AG04450 (cell line): Measurements from ENCODE around the gene RAPGEF2. TPM values are rescaled to one million over a fixed set of nuclear protein-coding genes. Genes with fewer than 3 reads are reported as not detected.

Source experiments
- CTCF ChIA-PET: fragments of 300-600, 350-600 bp; formaldehyde crosslinking; extraction: SDS; loops from one replicate; lab custom pipeline; 2022; ENCODE audit warnings: antibody characterized with exemption, inconsistent platforms; lab: Charles Lee
- POLR2A ChIA-PET: fragments of 350-600 bp; formaldehyde crosslinking; extraction: SDS; loops from one replicate; lab custom pipeline; 2021; ENCODE audit warnings: antibody characterized with exemption, inconsistent platforms; lab: Yijun Ruan, JAX
- DNase-seq: peaks from one replicate; pipeline ENCODE4 v3.0.0-alpha.2; 2011; ENCODE audit warnings: low read depth, low spot score
- H3K27ac ChIP-seq: one replicate; pipeline ENCODE4 v1.5.1; 2012; ENCODE audit warnings: low read depth, low read length, control low read depth
- H3K27me3 ChIP-seq: one replicate; pipeline ENCODE4 v1.6.0; 2012; ENCODE audit warnings: low read length; ENCODE audit not compliant: control insufficient read depth, insufficient read depth
- H3K4me3 ChIP-seq: 2 replicates; pipeline ENCODE4 v1.5.1; 2011; ENCODE audit warnings: mild to moderate bottlenecking, low read depth, low read length, control low read depth
- H3K9me3 ChIP-seq: 2 replicates; pipeline ENCODE4 v1.5.1; 2012; ENCODE audit warnings: low read length; ENCODE audit not compliant: control insufficient read depth, insufficient read depth
- CTCF ChIP-seq: IDR thresholded peaks from 2 replicates; pipeline ENCODE4 v1.5.1; 2011; ENCODE audit warnings: low read depth, low read length, control low read depth, inconsistent platforms
- polyA plus RNA-seq: library from polyadenylated mRNA; depleted of rRNA; stranded (reverse); fragments of >200 nt; gene quantifications from 2 replicates; pipeline ENCODE4 v1.2.3, GENCODE V29; 2011

RAPGEF2 gene
- polyA plus RNA-seq, 1 experiment = 51.5 TPM

GRCh38 chr4:159227378-159227777 lies 124.5 kb downstream of the RAPGEF2 start:
- CTCF ChIA-PET = interaction anchor here (0.7 to 2.9 kb wide), 6 partner anchors 22 to 229 kb away, joined by 3 to 26 read pairs (median 4); no protein-coding TSS in a partner anchor
- TF ChIP-seq CTCF = no peak
- Histone ChIP-seq H3K27ac (peak overlapping the region; percentile 78), H3K4me3 (no peak overlapping the region; the same call in 1 of the 2 replicates), H3K9me3 (no peaks in the 10 kb centered on the region), H3K27me3 (no peaks in the 10 kb centered on the region)
- POLR2A ChIA-PET = no interaction called here
- DNase-seq = no peak

GRCh38 chr4:159227984-159228383 lies 125.1 kb downstream of the RAPGEF2 start:
- Histone ChIP-seq H3K4me3 (peak overlapping the region; percentile 50), H3K9me3 (no peaks in the 10 kb centered on the region), H3K27me3 (no peaks in the 10 kb centered on the region), H3K27ac (peak overlapping the region; percentile 78)
- POLR2A ChIA-PET = interaction anchor here (0.7 kb wide), 1 partner anchor 71 kb away, joined by 3 read pairs; no protein-coding TSS in a partner anchor
- TF ChIP-seq CTCF = peak; percentile 56
- CTCF ChIA-PET = interaction anchor here (0.8 to 2.9 kb wide), 6 partner anchors 21 to 376 kb away, joined by 3 to 26 read pairs (median 4); no protein-coding TSS in a partner anchor
- peak; percentile 85 for DNase-seq

GRCh38 chr4:159229164-159229563 lies 126.3 kb downstream of the RAPGEF2 start:
- no peaks in the 10 kb centered on the region for H3K9me3 ChIP-seq
- ChIA-PET CTCF (interaction anchor here (1.5 to 2.9 kb wide), 2 partner anchors 20 to 26 kb away, joined by 5 to 26 read pairs; no protein-coding TSS in a partner anchor), POLR2A (no interaction called here)
- no peaks in the 10 kb centered on the region for H3K27me3 ChIP-seq
- peak overlapping the region; percentile 82 for H3K27ac ChIP-seq
- H3K4me3 ChIP-seq = peak overlapping the region; percentile 50
- no peak for TF ChIP-seq CTCF
- DNase-seq = peak; percentile 87

GRCh38 chr4:159232465-159233106 lies 129.7 kb downstream of the RAPGEF2 start:
- DNase-seq = no peak
- POLR2A ChIA-PET = no interaction called here
- no peaks in the 10 kb centered on the region for H3K27me3 ChIP-seq
- no peaks in the 10 kb centered on the region for H3K9me3 ChIP-seq
- CTCF ChIA-PET = interaction anchor here (0.6 kb wide), 1 partner anchor 8 kb away, joined by 3 read pairs; no protein-coding TSS in a partner anchor
- no peak overlapping the region for H3K4me3 ChIP-seq
- TF ChIP-seq CTCF = no peak
- H3K27ac ChIP-seq = no peak overlapping the region

- H3K27ac ChIP-seq = no peak overlapping the region
- no peak for TF ChIP-seq CTCF
- DNase-seq = no peak
- POLR2A ChIA-PET = interaction anchor here (1.5 kb wide), 1 partner anchor 12 kb away, joined by 6 read pairs; no protein-coding TSS in a partner anchor
- H3K9me3 ChIP-seq = no peaks in the 10 kb centered on the region
- no peaks in the 10 kb centered on the region for H3K27me3 ChIP-seq
- H3K4me3 ChIP-seq = no peak overlapping the region
- CTCF ChIA-PET = no interaction called here
Observed at GRCh38 chr4:159235779-159236368, 133.0 kb downstream of the RAPGEF2 start.
